A549 (cell line): Measurements from ENCODE around the gene CAPN2. TPM values are rescaled to one million over a fixed set of nuclear protein-coding genes. Genes with fewer than 3 reads are reported as not detected.

Experiments used
- ATAC-seq, 2 experiments: fragments of 200-7000 bp in 1 of 2; fragments of >200 bp in 1 of 2; cut with Nextera tagmentation in 1 of 2; cut with Tn5 transposase in 1 of 2; 3 replicates each; pipeline versions ENCODE4 v1.8.0 to v1.9.1; 2018 to 2020; ENCODE audit warnings: mild to moderate bottlenecking in 1 of 2, moderate library complexity in 1 of 2
- CTCF ChIA-PET: fragments of 300-600 bp; sonication (Branson Sonifier 250); formaldehyde crosslinking; extraction: SDS; loops from one replicate; lab custom pipeline; 2021; ENCODE audit warnings: antibody characterized with exemption, inconsistent platforms; lab: Yijun Ruan, JAX
- POLR2A ChIA-PET: fragments of 350-600 bp; formaldehyde crosslinking; extraction: SDS; loops from one replicate; lab custom pipeline; 2021; ENCODE audit warnings: antibody characterized with exemption, inconsistent platforms; lab: Yijun Ruan, JAX
- DNase-seq, 2 experiments: peaks; one replicate each; pipeline versions ENCODE4 v3.0.0 to v3.0.0-alpha.2; 2011 to 2016; ENCODE audit warnings: low read depth in 1 of 2, low spot score in 1 of 2
- FAIRE-seq: peaks from 2 replicates; lab custom pipeline; 2011; peaks lifted over from hg19 to GRCh38; lab: Jason Lieb, UNC
- H3K27ac ChIP-seq, 2 experiments: fragments of >200 bp; sonication (Bioruptor Twin); formaldehyde crosslinking; 3 replicates each; pipeline ENCODE4 v1.5.1; 2016 to 2017
- H3K4me1 ChIP-seq: fragments of >200 bp; sonication (Bioruptor Twin); formaldehyde crosslinking; 3 replicates; pipeline ENCODE4 v1.6.1; 2016
- H3K4me2 ChIP-seq: fragments of >200 bp; sonication (Bioruptor Twin); formaldehyde crosslinking; 3 replicates; pipeline ENCODE4 v1.6.1; 2016
- H3K4me3 ChIP-seq: fragments of >200 bp; sonication (Bioruptor Twin); formaldehyde crosslinking; 3 replicates; pipeline ENCODE4 v1.5.1; 2016
- H3K9me3 ChIP-seq: fragments of >200 bp; sonication (Bioruptor Twin); formaldehyde crosslinking; 3 replicates; pipeline ENCODE4 v1.6.1; 2016
- CTCF ChIP-seq: fragments of >200 bp; sonication (Bioruptor Twin); formaldehyde crosslinking; IDR thresholded peaks from 3 replicates; pipeline ENCODE4 v1.5.1; 2016
- E2F6 ChIP-seq: IDR thresholded peaks from 2 replicates; pipeline ENCODE4 v1.6.1; 2012; ENCODE audit warnings: low read depth, borderline replicate concordance
- EHMT2 ChIP-seq: fragments of 200-600 bp; sonication (generic); IDR thresholded peaks from 2 replicates; pipeline ENCODE4 v1.6.1; 2016; ENCODE audit warnings: antibody characterized with exemption, low read depth, mild to moderate bottlenecking, moderate library complexity
- FOSL2 ChIP-seq, 2 experiments: fragments of 450-650 bp in 1 of 2; fragments of >200 bp in 1 of 2; sonication (Bioruptor Twin) in 1 of 2; formaldehyde crosslinking; IDR thresholded peaks; 2 replicates each; pipeline versions ENCODE4 v1.5.0 to v1.6.1; 2016 to 2020; ENCODE audit warnings: mild to moderate bottlenecking in 1 of 2, moderate library complexity in 1 of 2
- HDAC2 ChIP-seq: fragments of 200-600 bp; sonication (generic); IDR thresholded peaks from 2 replicates; pipeline ENCODE4 v1.6.1; 2016
- HOXB13 ChIP-seq: fragments of 250-450 bp; sonication (Bioruptor Pico); IDR thresholded peaks from 2 replicates; pipeline ENCODE4 v1.5.0; 2020; ENCODE audit warnings: low read depth, mild to moderate bottlenecking, moderate library complexity
- HOXB5 ChIP-seq: fragments of 250-450 bp; sonication (Bioruptor Pico); IDR thresholded peaks from 2 replicates; pipeline ENCODE4 v1.5.0; 2020; ENCODE audit warnings: mild to moderate bottlenecking, moderate library complexity
- JUN ChIP-seq, 2 experiments: fragments of >200 bp; sonication (Bioruptor Twin); formaldehyde crosslinking; IDR thresholded peaks; 2 replicates in 1 of 2; 3 replicates in 1 of 2; pipeline ENCODE4 v1.6.1; 2016 to 2017
- KDM5A ChIP-seq: fragments of 200-600 bp; sonication (generic); IDR thresholded peaks from 2 replicates; pipeline ENCODE4 v1.6.1; 2016; ENCODE audit warnings: antibody characterized with exemption, mild to moderate bottlenecking
- MAFK ChIP-seq: fragments of 450-650 bp; IDR thresholded peaks from 2 replicates; pipeline ENCODE4 v1.6.1; 2014; ENCODE audit not compliant: partially characterized antibody
- MYC ChIP-seq: IDR thresholded peaks from 2 replicates; pipeline ENCODE4 v1.6.1; 2012; ENCODE audit warnings: mild to moderate bottlenecking, inconsistent platforms, low read length, improper control_type of control experiment, borderline replicate concordance
- PHF8 ChIP-seq: fragments of 200-600 bp; sonication (generic); IDR thresholded peaks from 2 replicates; pipeline ENCODE4 v1.6.1; 2016; ENCODE audit warnings: low read depth, mild to moderate bottlenecking, antibody characterized with exemption, moderate library complexity, borderline replicate concordance
- POLR2A ChIP-seq: IDR thresholded peaks from 2 replicates; pipeline ENCODE4 v1.6.1; 2012; ENCODE audit warnings: mild to moderate bottlenecking, low read length
- RAD21 ChIP-seq, 2 experiments: fragments of >200 bp in 1 of 2; sonication (Bioruptor Twin) in 1 of 2; formaldehyde crosslinking in 1 of 2; IDR thresholded peaks in 1 of 2; conservative IDR thresholded peaks in 1 of 2; 2 replicates in 1 of 2; 3 replicates in 1 of 2; pipeline ENCODE4 v1.6.1; 2012 to 2018; ENCODE audit warnings: inconsistent platforms in 1 of 2
- RARB ChIP-seq: fragments of 250-450 bp; sonication (Bioruptor Pico); IDR thresholded peaks from 2 replicates; pipeline ENCODE4 v1.8.0; 2021; ENCODE audit warnings: mild to moderate bottlenecking, moderate library complexity
- SMC3 ChIP-seq: fragments of >200 bp; sonication (Bioruptor Twin); formaldehyde crosslinking; IDR thresholded peaks from 3 replicates; pipeline ENCODE4 v1.6.1; 2018; ENCODE audit warnings: inconsistent platforms
- TFCP2L1 ChIP-seq: fragments of 250-450 bp; sonication (Bioruptor Pico); IDR thresholded peaks from 2 replicates; pipeline ENCODE4 v1.5.0; 2021; ENCODE audit warnings: mild to moderate bottlenecking
- ZC3H11A ChIP-seq: fragments of 450-650 bp; IDR thresholded peaks from 2 replicates; pipeline ENCODE4 v1.6.1; 2014; ENCODE audit warnings: antibody characterized with exemption, mild to moderate bottlenecking
- WGBS: methylation state at CpG from one replicate; pipeline ENCODE4 v1.1.6; 2017; ENCODE audit errors: missing lambda C conversion rate; 5-methylcytosine and 5-hydroxymethylcytosine counted together
- polyA minus RNA-seq: library from RNA; depleted of rRNA, polyadenylated mRNA; stranded (reverse); fragments of >200 nt; gene quantifications from 2 replicates; pipeline ENCODE4 v1.2.3, GENCODE V29; 2011; rRNA and poly(A)+ RNA removed
- polyA plus RNA-seq, 4 experiments: library from polyadenylated mRNA; depleted of rRNA in 3 of 4; stranded (reverse); fragments of >200 nt; fragmentation: RNase III in 1 of 4; extraction: RNeasy Plus Mini Kit Qiagen cat#74134 plus additional on column Dnase treatment in 1 of 4; gene quantifications; 2 replicates in 3 of 4; 3 replicates in 1 of 4; pipeline ENCODE4 v1.2.3, GENCODE V29; 2011 to 2017
- TF ChIP-seq, protein P1 (sequence below): IDR thresholded peaks from 2 replicates; pipeline ENCODE4 v1.6.1; 2012
- TF ChIP-seq, protein P2 (sequence below): fragments of >200 bp; sonication (Bioruptor Twin); formaldehyde crosslinking; IDR thresholded peaks from 3 replicates; pipeline ENCODE4 v1.6.1; 2016
- TF ChIP-seq, protein P3 (sequence below): fragments of 150-350 bp; IDR thresholded peaks from 2 replicates; pipeline ENCODE4 v1.6.1; 2014; ENCODE audit warnings: low read depth, mild to moderate bottlenecking, low read length
- TF ChIP-seq, protein P4 (sequence below): fragments of 450-650 bp; IDR thresholded peaks from 2 replicates; pipeline ENCODE4 v1.6.1; 2014; ENCODE audit warnings: antibody characterized with exemption

The CAPN2 gene
- polyA plus RNA-seq (2011; rRNA removed) (199 and 217 TPM in 2 replicates), polyA plus RNA-seq (2017; fragmentation: RNase III; extraction: RNeasy Plus Mini Kit Qiagen cat#74134 plus additional on column Dnase treatment) (285 to 327 TPM (median 300 TPM) in 3 replicates), polyA minus RNA-seq (153 and 163 TPM in 2 replicates)
- 132 and 138 TPM in 2 replicates for polyA plus RNA-seq (2012; cell fraction: cytosol; rRNA removed)
- polyA plus RNA-seq (2012; cell fraction: nucleus; rRNA removed), result 115 and 134 TPM in 2 replicates

GRCh38 chr1:223712194-223712849, at the start of gene CAPN2:
TSS of gene CAPN2 (plus strand) at chr1:223712539. CDS start at chr1:223712641, 102 bp downstream.
- CTCF ChIA-PET, result interaction anchor here (0.6 to 4.2 kb wide), 28 partner anchors 9 to 430 kb away, joined by 3 to 92 read pairs (median 4); no protein-coding TSS in a partner anchor
- Histone ChIP-seq H3K4me2 (peak within 1 kb of the TSS; percentile 88), H3K4me3 (peak within 1 kb of the TSS; percentile 88), H3K9me3 (no peaks in the 10 kb centered on the region), H3K4me1 (peaks cover 80% of the 10 kb centered on the region), H3K27ac (peak within 1 kb of the TSS; percentile 99)
- TF ChIP-seq POLR2A (peak; percentile 71), FOSL2 (IDR thresholded peaks at IDR 0.05) (peak; percentile 58), FOSL2 (CRISPR knock-in tag; IDR thresholded peaks at IDR 0.05) (peak; percentile 94), ZC3H11A (no peak), MAFK (no peak), E2F6 (peak; percentile 52; the same call in 1 of the 2 replicates), JUN (IDR thresholded peaks at IDR 0.05) (peak; percentile 31 to 83; a peak in 2 of 5 replicates), KDM5A (peak; percentile 39; the same call in 1 of the 2 replicates), TFCP2L1 (no peak), RARB (CRISPR knock-in tag) (no peak), EHMT2 (no peak), RAD21 (conservative IDR thresholded peaks at IDR 0.05 in 1 of 2, IDR thresholded peaks at IDR 0.05 in 1 of 2) (peak; percentile 57 to 88), HDAC2 (no peak), CTCF (peak; percentile 70), HOXB5 (CRISPR knock-in tag) (peak; percentile 60; the same call in 1 of the 2 replicates), PHF8 (peak; percentile 83; the same call in 1 of the 2 replicates), HOXB13 (CRISPR knock-in tag) (0 out of 2 replicates have a peak, but pooled peaks have one; percentile 37), SMC3 (peak; percentile 88), MYC (peak; percentile 74)
- TF ChIP-seq, protein P1, sequence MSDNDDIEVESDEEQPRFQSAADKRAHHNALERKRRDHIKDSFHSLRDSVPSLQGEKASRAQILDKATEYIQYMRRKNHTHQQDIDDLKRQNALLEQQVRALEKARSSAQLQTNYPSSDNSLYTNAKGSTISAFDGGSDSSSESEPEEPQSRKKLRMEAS, result peak; percentile 63
- TF ChIP-seq, protein P2, sequence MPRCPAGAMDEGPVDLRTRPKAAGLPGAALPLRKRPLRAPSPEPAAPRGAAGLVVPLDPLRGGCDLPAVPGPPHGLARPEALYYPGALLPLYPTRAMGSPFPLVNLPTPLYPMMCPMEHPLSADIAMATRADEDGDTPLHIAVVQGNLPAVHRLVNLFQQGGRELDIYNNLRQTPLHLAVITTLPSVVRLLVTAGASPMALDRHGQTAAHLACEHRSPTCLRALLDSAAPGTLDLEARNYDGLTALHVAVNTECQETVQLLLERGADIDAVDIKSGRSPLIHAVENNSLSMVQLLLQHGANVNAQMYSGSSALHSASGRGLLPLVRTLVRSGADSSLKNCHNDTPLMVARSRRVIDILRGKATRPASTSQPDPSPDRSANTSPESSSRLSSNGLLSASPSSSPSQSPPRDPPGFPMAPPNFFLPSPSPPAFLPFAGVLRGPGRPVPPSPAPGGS, result 0 out of 3 replicates have a peak, but pooled peaks have one; percentile 22
- TF ChIP-seq, protein P3, sequence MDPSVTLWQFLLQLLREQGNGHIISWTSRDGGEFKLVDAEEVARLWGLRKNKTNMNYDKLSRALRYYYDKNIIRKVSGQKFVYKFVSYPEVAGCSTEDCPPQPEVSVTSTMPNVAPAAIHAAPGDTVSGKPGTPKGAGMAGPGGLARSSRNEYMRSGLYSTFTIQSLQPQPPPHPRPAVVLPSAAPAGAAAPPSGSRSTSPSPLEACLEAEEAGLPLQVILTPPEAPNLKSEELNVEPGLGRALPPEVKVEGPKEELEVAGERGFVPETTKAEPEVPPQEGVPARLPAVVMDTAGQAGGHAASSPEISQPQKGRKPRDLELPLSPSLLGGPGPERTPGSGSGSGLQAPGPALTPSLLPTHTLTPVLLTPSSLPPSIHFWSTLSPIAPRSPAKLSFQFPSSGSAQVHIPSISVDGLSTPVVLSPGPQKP, result no peak
- TF ChIP-seq, protein P4, sequence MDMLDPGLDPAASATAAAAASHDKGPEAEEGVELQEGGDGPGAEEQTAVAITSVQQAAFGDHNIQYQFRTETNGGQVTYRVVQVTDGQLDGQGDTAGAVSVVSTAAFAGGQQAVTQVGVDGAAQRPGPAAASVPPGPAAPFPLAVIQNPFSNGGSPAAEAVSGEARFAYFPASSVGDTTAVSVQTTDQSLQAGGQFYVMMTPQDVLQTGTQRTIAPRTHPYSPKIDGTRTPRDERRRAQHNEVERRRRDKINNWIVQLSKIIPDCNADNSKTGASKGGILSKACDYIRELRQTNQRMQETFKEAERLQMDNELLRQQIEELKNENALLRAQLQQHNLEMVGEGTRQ, result no peak
- DNase-seq (peak; percentile 81 to 84), ATAC-seq (peak; percentile 71 to 75), FAIRE-seq (no peak)
- WGBS, result 1% methylated on average over 15 of the region's 74 CpGs
- POLR2A ChIA-PET, result interaction anchor here (0.6 to 3.2 kb wide), 4 partner anchors 9 to 37 kb away, joined by 4 to 25 read pairs (median 10); no protein-coding TSS in a partner anchor
